Measurements from ENCODE around the gene SEC31A.

DNA sequence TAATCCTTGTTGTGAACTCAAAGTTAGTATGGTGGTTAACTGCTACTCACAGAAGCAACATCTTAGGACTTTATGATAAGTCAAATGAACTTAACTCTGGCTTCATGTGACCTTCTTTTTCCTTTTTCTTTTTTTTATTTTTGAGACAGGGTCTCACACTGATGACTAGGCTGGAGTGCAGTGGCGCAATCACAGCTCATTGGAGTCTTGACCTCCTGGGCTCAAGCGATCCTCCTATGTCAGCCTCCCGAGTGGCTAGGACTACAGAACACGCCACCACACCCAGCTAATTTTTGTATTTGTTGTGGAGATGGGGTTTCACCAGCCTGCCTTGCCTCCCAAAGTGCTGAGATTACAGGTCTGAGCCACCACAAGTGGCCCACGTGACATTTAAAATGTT, 22.4 kb downstream of the SEC31A start:
- no peak for TF ChIP-seq POLR2AphosphoS5 (IDR thresholded peaks at IDR 0.05)
- TF ChIP-seq, protein P1, sequence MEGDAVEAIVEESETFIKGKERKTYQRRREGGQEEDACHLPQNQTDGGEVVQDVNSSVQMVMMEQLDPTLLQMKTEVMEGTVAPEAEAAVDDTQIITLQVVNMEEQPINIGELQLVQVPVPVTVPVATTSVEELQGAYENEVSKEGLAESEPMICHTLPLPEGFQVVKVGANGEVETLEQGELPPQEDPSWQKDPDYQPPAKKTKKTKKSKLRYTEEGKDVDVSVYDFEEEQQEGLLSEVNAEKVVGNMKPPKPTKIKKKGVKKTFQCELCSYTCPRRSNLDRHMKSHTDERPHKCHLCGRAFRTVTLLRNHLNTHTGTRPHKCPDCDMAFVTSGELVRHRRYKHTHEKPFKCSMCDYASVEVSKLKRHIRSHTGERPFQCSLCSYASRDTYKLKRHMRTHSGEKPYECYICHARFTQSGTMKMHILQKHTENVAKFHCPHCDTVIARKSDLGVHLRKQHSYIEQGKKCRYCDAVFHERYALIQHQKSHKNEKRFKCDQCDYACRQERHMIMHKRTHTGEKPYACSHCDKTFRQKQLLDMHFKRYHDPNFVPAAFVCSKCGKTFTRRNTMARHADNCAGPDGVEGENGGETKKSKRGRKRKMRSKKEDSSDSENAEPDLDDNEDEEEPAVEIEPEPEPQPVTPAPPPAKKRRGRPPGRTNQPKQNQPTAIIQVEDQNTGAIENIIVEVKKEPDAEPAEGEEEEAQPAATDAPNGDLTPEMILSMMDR (IDR thresholded peaks at IDR 0.05), result no peak
- TF ChIP-seq POLR2A (IDR thresholded peaks at IDR 0.05), result no peak

All from breast epithelium (tissue), 3 donors.